Eye (tissue), 1 donor: ENCODE data around the gene CDCP1.
A peak's percentile ranks its signal among the peaks of the same experiment; 100 is the strongest.

Experiments used
- DNase-seq: peaks from one replicate; pipeline ENCODE4 v3.0.0-alpha.2; 2015

The CDCP1 gene

GRCh38 chr3:45145681-45146614 is at the start of gene CDCP1:
Gene CDCP1 (minus strand): TSS chr3:45146378. CDS start chr3:45146287, 91 bp downstream.
- peak; percentile 29 for DNase-seq

- no peak for DNase-seq
Measured at GRCh38 chr3:45194791-45195190, 48.6 kb upstream of the CDCP1 start.

- no peak for DNase-seq
Measured at GRCh38 chr3:45191924-45192417, 45.8 kb upstream of the CDCP1 start.

- DNase-seq = no peak
Measured at GRCh38 chr3:45191424-45191823, 45.2 kb upstream of the CDCP1 start.

- DNase-seq = no peak
Measured at GRCh38 chr3:45188719-45189659, 42.8 kb upstream of the CDCP1 start.

GRCh38 chr3:45187694-45188141 is 41.5 kb upstream of the CDCP1 start:
- DNase-seq = no peak

- no peak for DNase-seq
Measured at GRCh38 chr3:45186871-45187270, 40.7 kb upstream of the CDCP1 start.

- DNase-seq = no peak
Measured at GRCh38 chr3:45185461-45185860, 39.3 kb upstream of the CDCP1 start.

GRCh38 chr3:45185052-45185451 is 38.9 kb upstream of the CDCP1 start:
- no peak for DNase-seq

- no peak for DNase-seq
Measured at GRCh38 chr3:45183872-45184262, 37.7 kb upstream of the CDCP1 start.

GRCh38 chr3:45182915-45183871 is 37.0 kb upstream of the CDCP1 start:
- DNase-seq = peak; percentile 67

- no peak for DNase-seq
Measured at GRCh38 chr3:45181496-45181895, 35.3 kb upstream of the CDCP1 start.

GRCh38 chr3:45180899-45181298 is 34.7 kb upstream of the CDCP1 start:
- no peak for DNase-seq

- no peak for DNase-seq
Measured at GRCh38 chr3:45180051-45180450, 33.9 kb upstream of the CDCP1 start.

- no peak for DNase-seq
Measured at GRCh38 chr3:45179163-45179562, 33.0 kb upstream of the CDCP1 start.

- DNase-seq = no peak
Measured at GRCh38 chr3:45178183-45179023, 32.2 kb upstream of the CDCP1 start.

- no peak for DNase-seq
Measured at GRCh38 chr3:45176912-45177311, 30.7 kb upstream of the CDCP1 start.

- DNase-seq = no peak
Measured at GRCh38 chr3:45174234-45174633, 28.1 kb upstream of the CDCP1 start.

GRCh38 chr3:45173776-45174175 is 27.6 kb upstream of the CDCP1 start:
- no peak for DNase-seq

GRCh38 chr3:45171283-45171682 is 25.1 kb upstream of the CDCP1 start:
- DNase-seq = no peak

- no peak for DNase-seq
Measured at GRCh38 chr3:45170096-45170495, 23.9 kb upstream of the CDCP1 start.
